OCI-LY1 (cell line): Measurements from ENCODE around the gene ZFR.

Experiments used
- CTCF ChIP-seq: fragments of 200-600 bp; sonication (generic), shearing (Covaris generic); IDR thresholded peaks from 2 replicates; pipeline ENCODE4 v1.5.1; 2017; ENCODE audit warnings: mild to moderate bottlenecking, antibody characterized with exemption, low read length, moderate library complexity, mixed read lengths
- EZH2 ChIP-seq: fragments of 200-600 bp; sonication (generic), shearing (Covaris generic); IDR thresholded peaks from 2 replicates; pipeline ENCODE4 v1.8.0; 2017; ENCODE audit warnings: borderline replicate concordance, mixed run types, mild to moderate bottlenecking, antibody characterized with exemption, low read length, moderate library complexity, mixed read lengths

DNA sequence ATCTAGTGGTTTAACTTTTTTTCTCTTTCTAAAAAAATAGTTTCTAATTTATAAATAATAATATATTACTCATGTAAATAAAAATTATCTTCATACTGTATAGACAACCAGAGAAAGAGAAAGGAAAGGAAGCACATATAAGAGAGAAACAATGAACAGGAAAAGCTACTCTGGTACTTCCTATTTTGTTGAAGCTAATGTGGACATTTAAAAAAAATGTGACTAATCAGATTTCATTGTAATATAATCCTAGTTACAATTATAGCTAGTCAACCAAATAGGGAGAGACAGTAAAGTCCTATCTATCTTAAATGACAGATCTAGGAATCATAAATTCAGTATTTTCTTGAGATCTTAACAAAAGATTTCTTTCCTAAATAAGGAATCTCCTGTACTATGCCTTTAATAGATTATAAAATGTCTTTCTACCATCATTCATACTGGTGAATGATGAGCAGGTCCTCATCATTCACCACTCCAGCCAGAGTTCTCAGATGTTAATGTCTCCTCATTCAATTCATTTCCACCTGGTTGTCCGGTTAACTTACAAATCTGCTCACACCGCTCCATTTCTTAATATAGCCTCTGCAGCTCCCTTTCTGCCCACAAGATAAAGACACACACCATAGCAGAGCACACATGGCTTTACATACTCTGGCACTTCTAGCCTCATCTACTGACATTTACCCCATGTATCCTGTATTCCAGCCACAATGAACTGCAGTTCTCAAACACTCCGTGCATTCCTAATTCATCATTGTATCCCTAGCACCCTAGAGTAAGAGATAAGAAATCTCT lies 30.9 kb downstream of the ZFR start:
- TF ChIP-seq CTCF: no peak
- TF ChIP-seq EZH2: no peak
